ENCODE data around the gene FRMD8.

FRMD8 gene

DNA sequence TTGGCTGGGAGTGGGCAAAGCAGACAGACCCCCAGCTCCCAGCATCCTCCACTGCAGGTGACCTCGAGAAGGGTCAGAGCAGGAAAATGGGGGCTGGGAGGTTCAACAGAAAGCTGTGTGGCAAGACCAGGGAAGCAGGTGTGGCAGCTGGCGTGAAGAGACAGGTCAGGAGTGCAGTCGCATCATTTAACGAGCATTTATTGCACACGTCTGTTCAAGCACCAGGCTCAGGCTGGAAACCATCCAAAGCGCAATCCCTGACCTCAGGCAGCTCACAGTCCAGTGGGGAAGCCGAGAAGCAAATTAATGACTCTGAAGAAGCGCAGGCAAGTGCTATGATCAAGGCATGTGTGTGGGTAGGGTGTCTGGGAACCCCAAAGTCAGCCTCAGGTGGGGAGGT lies 11.4 kb upstream of the FRMD8 start:
- DNase-seq (ENCODE audit: low read depth in 2 of 2) = no peak

DNA sequence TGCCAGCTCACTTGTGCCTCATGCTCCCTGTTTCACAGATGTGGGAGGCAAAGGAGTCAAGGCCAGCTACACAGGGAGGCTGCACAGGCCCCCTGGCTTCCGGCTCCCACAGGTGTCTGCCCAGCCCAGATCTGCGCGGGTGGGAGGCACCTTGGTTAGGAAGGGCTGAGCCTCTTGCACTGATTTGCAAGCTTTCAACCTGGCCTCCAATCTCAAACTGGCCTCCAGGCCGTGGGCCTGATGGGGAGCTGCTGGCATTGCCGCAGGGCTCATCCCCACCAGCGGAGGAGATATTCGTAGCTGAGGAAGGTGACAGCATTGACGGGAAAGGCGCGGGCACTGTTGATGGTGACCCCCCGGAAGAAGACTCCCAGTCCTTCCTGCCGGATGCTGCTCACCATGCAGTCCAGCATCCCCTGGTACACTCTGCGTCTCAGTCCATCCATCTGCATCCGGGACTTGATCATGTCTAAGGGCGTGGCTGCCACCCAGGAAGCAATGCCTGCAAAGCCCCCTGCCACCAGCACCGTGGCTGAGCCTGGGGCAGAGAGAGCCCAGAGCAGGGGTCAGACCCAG lies 10.2 kb upstream of the FRMD8 start:
- no peak for DNase-seq (ENCODE audit: low read depth in 2 of 2)

DNA sequence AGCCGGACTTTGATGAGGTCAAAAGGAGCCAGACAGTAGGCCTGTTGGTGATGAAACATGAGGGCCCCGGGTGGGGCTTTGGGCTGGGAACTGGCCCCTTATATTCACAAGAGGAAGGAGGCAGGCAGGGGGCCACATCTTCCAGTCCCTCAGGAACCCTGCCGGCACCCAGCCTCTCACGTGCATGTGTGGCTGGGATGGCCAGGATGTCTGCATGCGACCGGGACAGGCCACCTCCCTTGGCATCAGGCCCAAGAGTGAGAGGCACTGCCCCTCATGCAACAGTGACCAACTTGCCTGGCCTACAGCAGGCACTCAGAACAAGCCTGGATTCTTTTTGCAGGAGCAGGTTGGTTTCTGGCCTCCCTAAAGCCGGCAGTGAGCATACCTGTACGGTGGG lies 9.4 kb upstream of the FRMD8 start:
- no peak for DNase-seq (ENCODE audit: low read depth in 2 of 2)

DNA sequence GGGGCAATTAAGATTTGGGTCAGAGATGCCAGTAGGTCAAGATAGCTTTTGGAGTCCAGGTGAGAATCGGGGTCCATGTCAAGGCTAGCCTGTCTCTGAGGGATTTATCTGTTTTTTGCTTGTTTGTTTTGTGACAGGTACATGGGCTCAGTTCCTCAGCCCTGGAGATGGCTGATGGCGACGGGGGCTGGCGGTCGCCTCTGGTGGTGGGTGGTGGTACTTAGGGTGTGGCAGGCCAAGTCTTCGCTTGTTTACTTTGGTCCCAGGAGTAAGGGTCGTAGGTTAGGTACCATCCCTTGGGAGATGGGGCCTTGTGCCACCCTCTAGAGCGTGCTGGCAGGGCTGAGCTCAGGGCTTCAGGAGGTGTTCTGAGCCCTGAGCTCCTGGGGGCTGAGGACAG lies 8.7 kb upstream of the FRMD8 start:
- DNase-seq (ENCODE audit: low read depth in 2 of 2) = no peak

DNA sequence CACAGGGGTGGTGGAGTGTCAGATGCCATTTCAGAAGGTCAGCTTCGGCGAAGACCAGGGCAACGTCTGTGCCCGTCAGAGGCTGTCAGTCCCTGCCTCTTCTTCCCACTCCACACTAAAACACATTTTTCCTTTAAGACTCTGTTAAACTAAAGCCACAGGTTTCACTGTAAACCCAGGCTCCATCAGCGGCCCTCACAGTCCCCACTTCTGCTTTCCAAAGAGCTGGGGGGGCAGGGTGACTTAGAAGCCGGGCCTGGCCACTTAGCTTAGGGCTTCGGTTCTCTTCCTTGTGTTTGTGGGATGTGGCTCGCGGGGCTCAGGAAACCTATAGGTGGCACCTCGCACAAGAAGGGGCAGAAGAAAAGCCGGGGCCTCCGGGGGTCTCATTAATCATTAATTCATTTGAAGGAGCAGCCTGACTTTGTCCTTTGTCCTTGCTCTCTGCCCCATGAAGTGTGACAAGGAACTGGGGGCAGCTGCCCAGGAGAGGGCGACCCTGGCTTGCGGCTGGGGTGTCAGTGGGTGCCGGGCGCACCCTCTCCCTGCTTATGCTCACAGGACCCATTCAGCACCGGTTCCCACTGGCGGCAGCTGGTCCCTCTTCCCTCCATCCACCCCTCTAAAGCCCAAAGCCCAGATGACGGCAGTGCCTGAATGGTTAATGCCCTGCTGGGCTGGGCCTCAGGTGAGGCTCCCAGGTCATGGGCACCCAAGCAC lies 8.1 kb upstream of the FRMD8 start:
- DNase-seq (ENCODE audit: low read depth in 2 of 2) = no peak

DNA sequence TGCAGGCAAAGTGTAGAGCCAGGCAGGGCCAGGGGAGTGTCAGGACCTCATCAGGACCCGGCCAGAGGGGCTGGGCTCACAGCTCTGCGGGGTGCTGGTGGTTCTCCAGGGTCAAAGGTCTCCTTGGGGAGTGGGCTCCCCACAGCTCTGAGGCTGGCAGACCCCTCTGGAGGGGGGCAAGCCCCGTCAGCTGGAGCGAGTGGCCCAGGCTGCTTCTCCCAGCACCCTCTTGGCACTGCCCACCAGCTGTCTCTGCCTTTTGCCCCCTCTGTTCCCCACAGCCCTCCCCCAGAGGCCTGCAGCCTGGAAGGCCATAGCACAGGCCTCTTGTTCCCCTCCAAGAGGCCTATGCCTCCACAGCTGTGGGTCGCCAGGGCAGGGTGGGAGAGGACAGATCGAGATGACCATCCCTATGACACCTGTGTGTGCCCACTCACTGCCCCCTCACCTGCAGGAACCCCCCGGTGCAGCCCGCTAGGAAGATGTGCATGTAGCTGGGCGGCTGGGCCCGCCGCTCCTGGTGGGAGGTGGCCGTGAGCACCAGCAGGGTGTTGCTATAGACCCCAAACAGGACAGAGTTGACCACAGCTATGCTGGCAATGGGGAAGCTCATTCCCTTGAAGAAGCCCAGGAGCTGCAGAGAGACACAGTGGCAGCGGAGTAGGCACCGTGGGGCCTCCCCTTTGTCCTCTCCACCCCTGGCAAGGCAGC lies 7.4 kb upstream of the FRMD8 start:
- no peak for DNase-seq (ENCODE audit: low read depth in 2 of 2)

DNA sequence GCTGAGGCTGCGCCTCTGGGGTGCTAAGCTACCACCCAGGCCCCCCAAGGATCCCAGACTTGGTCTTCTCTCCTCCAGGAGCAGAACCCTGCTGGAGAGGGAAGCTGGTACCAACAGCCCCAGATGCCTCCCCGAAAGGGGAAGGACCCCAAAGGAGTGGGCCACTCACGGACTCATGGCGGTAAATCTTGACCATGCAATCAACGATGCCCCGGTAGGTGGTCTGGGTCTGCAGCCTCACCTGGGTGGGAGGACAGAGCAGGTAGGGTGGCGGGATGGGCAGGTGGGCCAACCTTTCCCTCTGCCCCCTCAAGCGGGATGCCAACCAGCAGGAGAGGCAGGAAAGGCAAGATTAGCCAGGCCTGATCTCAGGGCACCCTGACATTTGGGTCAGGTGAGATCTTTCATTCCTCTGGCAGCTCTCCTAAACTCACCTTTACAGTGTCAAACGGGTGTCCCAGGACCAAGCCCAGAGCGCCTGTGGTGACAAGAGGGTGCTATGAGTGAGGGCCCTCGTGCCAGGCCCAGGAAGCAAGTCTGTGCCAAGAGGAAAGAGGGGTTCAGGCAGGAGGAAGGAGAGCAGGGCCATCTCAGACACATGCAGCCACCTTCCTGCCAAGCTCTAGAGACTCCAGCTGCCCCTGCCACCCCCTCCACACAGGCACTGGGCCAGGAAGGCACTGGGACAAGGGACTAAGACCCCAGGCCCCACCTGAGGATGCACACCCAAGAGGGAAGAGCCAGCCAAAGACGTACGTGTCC lies 6.6 kb upstream of the FRMD8 start:
- DNase-seq (ENCODE audit: low read depth in 2 of 2) = no peak

DNA sequence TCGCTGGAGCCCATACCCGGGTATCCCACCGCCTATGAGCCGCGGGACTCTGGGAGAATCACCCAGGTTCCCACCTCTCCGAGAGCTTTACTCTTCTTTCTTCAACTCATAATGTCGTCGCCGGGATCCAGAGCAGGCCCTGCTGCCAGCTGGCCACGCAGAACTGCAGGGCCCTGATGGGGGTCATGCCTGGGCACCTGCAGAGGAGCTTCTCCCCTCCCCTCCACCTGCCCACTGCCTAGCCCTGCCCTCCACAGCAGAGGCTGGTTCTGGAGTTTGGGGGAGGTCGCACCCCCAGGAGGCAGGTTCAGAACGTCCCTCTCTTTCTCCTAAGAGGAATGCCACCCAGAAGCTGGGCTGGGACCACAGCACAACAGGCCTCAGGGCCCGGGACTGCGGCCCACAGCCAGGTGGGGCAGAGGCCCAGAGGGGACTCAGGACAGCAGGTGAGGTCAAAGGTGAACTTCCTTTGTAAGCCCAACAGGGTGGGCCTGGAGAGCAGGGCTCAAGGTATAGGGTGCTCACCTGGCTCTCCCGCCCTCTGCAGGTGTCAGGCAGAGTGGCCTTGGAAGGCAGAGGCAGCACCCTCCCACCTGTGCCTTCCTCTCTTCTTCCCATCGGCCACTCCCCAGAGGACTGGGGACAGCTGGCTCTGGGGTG lies 5.8 kb upstream of the FRMD8 start:
- DNase-seq (ENCODE audit: low read depth in 2 of 2) = no peak

DNA sequence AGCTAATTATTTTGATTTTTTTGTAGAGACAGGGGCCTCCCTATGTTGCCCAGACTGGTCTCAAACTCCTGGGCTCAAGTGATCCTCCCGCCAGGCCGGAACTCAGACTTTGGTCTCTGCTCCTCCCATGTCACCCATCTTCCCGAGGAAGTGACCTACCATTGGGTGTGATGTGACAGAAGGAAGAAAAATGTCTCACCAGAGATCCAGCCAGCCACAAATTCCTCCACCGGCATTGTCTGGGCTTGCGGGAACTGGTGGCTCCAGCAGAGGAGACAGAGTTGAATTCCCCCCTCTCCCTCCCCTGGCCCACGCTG lies 4.8 kb upstream of the FRMD8 start:
- no peak for DNase-seq (ENCODE audit: low read depth in 2 of 2)

DNA sequence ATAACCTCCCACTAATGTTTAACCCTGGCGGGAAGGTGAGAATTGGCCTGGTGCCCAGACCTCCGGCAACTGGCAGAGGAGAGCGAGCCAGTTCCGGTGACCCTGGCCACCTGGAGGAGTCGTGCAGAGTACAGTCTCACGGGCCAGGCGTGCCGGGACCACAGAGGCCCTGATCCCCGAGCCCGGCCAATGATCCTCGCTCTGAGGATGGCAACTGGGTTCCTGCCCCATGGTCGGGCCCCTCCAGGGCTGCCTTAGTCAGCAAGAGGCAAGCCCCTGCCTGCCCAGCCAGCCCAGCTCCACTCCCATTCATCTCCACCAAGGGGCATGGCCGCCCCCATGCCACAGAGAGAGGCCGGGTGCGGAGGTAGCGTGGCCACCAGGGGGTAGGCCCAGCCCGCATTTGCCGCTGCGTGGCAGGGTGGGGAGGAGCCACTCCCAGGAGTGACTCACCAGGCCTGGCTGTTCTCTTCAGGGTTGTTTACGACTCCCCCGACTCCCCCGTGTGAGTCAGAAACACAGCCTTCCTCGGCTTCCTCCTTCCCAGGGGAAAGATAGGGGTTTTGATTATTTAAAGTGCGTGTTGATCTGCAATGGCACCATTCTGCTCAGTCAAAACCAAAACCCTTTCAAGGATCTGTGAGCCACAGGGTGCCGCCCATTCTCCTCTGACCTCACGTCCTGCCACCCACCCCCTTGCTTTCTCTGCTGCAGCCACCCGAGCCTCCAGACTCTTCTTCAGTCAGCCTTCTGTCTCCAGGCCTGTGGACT lies 4.2 kb upstream of the FRMD8 start, which contains the start of gene SLC25A45:
Gene SLC25A45 (minus strand): TSS at position 614 of the 771 bp plus-strand sequence. CDS start 695 bp downstream, outside the sequence.
- DNase-seq (ENCODE audit: low read depth in 2 of 2) = peak; percentile 86 to 87

DNA sequence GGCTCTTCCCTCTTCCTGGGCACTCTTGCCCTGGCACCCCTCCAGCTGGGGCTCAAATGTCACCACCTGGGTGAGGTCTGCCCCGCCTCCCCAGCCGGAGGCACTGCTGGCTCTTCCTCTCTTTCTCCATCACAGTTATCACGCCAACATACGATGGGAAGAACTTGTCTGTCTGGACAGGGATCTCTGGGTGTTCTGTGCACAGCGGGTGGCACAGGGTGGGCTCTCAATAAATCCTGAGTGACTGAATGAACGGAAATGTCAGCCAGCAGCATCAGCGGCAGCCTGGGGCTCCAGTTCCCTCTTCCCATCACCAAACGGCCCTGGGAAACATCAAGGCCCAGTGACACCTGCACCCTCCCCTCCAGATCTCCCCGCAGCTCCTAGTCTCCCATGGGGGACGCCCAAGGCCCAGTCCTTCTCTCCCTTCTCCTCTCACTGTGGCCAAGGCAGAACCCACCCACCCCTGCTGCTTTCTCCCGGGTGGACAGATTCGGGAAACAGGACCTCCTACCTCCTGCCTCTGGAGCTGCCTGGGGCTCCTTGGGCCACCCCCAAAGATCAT lies 3.6 kb upstream of the FRMD8 start:
- no peak for DNase-seq (ENCODE audit: low read depth in 2 of 2)

DNA sequence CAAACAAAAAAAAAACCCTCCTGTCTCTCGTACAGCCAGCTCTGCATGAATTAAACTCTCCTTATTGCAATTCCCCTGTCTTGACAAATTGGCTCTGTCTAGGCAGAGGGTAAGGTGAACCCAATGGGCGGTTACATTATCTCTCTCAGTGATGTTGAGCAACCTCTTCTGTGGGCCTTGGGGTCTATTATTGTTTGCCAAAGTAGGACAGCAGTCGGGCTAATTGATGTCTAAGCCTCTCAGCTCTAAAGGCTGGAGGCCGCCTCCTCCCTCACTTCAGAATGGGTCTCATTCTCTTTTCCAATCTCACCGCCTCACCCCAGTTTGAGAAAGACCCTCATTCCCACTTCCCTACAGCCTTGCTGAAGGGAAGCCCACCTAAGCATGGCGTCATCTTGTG lies 2.7 kb upstream of the FRMD8 start:
- DNase-seq (ENCODE audit: low read depth in 2 of 2) = no peak

DNA sequence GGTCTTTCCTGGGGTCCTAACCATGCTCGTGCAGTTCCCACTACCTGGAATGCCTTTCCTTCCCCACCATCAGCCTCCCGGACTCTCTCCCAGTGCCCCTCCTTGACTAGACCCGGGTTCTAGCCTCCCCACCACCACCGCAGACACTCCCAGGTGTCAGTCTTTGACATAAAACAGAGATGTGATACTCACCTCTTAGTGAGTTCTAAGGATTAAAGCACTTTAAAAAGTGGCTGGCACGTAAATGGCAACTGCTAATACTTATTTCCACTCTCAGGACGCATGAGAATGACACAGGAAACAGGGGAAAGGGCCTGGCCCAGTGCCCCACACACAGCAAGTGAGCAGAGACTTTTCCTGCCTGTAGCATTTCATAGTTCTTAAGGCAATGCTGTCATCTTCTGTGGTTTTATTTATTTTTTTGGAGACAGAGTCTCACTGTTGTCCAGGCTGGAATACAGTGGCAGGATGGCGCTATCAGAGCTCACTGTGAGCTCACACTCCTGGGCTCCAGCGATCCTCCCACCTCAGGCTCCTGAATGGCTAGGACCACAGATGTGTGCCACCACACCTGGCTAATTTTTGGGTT lies 2.0 kb upstream of the FRMD8 start:
- no peak for DNase-seq (ENCODE audit: low read depth in 2 of 2)

DNA sequence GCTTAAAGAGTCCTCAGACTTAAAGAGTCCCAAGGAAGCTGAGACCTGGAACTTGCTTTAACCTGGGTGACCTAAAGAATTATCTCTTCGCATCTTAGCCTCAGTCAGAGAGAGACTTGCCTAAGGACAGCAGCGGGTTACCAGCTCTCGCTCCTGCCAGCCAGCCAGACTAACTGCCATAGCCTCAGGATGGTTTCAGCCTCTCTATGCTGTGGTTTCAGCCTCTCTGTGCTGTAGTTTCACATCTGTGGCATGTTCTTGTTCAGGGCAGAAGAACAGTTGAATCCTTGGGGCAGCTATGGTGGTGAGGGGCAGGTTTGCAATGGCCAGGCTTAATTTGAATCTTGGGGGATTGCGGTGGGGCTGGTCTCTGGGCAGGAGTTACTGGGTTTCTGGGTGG lies 2.3 kb downstream of the FRMD8 start:
- no peak for DNase-seq (ENCODE audit: low read depth in 2 of 2)

DNA sequence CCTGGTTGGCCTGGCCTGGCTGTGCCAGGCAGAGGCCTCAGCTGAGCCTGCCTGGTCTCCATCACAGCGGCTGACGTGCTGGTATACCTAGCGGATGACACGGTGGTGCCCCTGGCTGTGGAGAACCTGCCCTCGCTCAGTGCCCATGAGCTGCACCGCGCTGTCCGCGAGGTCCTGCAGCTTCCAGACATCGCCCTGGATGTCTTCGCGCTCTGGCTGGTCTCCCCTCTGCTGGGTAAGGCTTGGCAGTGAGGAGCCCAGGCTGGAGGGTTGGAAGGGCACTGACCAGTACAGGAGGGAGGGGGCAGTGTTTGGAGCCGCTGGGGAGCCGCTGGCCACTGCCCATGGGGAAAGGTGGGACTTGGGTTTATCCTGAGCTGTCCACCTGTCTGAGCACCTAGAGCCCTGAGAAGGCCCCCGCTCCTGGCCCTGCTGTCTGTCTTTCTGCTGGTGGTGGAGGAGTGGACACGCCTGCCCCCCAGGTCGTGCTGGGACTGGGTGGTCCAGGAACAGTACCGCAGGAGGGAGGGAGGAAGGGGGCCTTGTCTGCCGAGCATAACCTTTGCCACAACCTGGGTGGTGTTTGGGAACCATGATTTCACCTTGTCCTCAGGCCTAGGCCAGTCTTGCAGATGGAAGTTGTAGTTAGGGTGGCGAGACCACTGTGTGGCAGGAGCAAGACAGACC lies 3.0 kb downstream of the FRMD8 start:
- no peak for DNase-seq (ENCODE audit: low read depth in 2 of 2)

DNA sequence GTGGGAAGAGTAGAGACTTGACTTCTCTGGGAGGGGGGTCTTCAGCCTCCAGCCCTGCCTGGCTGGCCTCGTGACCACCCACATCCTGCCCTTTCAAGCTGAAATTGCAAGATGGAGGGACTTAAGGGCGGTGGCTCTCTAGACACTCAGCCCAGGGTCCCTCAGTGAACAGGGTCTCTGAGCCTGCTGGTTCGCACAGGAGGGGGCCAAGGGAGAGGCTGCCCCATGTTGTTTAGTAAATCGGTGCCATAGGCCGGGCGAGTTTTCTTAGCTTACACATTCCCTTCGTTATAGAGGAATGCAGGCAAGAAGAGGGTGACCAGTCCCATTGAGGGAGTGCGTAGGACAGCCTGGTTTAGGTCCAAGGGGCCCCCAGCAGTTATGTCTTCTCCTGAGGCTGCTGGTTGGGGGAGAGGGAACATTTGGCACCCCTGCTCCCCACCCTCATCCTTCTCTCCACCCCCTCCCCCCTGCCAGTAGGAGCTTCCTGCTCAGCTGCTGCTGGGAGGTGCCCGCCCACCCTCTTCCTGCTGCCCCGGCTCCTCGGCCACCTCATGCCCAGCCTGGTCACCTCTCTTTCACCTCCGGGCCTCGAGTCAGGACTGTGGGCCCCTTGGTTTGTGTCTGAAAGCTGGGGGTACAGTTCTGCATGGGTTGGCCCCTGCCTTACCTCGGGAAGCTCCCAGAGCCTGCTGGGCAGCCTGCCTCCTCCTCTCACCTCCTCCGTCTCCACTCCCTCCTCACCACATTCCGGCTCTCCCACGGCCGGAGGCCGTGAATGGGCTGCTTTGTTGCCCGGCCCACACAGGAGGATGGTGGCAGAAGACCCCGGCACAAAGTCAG lies 3.9 kb downstream of the FRMD8 start:
- no peak for DNase-seq (ENCODE audit: low read depth in 2 of 2)

DNA sequence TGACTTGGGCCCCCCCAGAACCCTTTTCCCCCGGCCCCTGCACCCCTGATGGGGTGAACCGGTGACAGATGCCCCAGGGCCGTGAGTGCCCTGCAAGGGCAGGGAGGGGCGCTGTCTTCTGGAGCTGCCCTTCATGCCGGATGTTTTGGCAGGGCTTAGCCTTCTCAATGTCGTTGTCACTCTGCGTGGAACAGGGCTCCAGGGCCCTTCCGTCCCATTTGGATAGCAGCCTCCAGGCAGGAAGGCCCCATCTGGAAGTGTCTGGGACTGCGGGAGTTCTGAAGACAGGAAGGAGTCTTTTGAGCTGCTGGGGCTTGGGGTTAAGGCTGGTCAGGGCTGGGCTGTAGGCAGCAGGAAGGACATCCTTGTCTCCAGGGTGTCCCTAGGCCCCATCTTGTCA lies 4.6 kb downstream of the FRMD8 start:
- DNase-seq (ENCODE audit: low read depth in 2 of 2) = no peak

DNA sequence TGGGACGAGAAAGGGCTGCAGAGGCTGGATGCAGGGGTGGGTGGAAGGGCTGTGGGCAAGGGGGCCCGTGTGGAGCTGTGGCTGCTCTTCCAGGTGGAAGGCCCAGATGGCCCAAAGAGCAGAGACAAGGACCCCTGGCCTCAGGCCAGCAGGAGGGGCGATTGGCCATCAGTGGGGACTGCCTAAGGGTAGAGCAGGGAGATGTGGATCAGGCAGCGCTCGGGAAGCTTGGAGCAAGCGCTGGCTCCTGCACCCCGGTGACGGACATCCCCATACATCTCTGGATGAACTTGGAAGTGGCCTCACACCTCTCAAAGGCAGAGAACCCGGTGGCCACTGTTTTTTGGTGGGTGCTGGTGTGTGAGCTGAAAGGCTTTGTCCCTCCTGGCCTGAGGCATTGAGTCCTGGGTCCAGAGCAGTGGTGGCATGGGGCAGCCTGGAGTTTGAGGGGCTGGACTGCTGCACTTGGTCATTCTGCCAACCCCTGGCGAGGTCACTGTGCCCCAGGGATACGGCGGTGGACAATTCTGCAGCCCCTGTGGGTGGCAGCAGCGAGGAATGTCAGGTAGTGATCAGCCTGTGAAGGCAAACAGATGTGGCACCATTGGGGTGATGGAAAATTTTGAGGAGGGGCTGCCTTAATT lies 5.9 kb downstream of the FRMD8 start:
- no peak for DNase-seq (ENCODE audit: low read depth in 2 of 2)

DNA sequence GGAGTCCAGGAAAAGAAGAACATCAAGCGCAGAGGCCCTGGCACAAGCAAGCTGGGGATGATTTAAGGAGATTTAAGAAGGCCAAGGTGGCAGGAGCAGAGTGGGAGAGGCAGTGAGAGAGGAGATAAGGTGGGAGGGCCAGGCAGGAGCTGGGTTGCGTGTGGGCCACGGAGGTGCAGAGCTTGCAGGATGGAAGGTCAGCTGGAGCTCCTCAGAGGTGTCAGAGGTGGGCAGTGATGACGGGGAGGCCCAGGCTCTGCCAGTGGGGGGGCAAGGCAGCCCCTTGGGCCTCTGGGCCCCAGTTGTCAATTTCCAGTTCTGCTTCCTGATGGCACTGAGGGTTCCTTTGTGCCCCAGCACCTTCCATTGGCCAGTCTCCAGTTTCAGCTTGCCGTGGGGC lies 6.5 kb downstream of the FRMD8 start:
- no peak for DNase-seq (ENCODE audit: low read depth in 2 of 2)

All from stimulated activated CD8-positive, alpha-beta memory T cell treated with anti-CD3 and anti-CD28 coated beads, Interleukin-2, amount 100 ng/mL, for 48 hours (primary cell).